DOHH2 (cell line): ENCODE results near the gene NRGN.

Experiments
- H3F3A ChIP-seq: fragments of 200-600 bp; sonication (generic), shearing (Covaris generic); 2 replicates; pipeline ENCODE4 v1.6.0; 2016; ENCODE audit warnings: antibody characterized with exemption, mild to moderate bottlenecking; ENCODE audit not compliant: control insufficient read depth, insufficient read depth
- H3K27ac ChIP-seq: fragments of 200-600 bp; sonication (generic); 2 replicates; pipeline ENCODE4 v1.5.1; 2014; ENCODE audit warnings: low read depth, mild to moderate bottlenecking, low read length, moderate library complexity
- H3K27me3 ChIP-seq: fragments of 200-600 bp; sonication (generic); 2 replicates; pipeline ENCODE4 v1.6.1; 2014; ENCODE audit warnings: mild to moderate bottlenecking, low read length, mixed read lengths; ENCODE audit not compliant: control insufficient read depth
- H3K36me3 ChIP-seq: fragments of 200-600 bp; sonication (generic); 2 replicates; pipeline ENCODE4 v1.6.1; 2014; ENCODE audit warnings: mild to moderate bottlenecking, low read length, moderate library complexity, mixed read lengths; ENCODE audit not compliant: control insufficient read depth
- H3K4me1 ChIP-seq: fragments of 200-600 bp; sonication (generic); 2 replicates; pipeline ENCODE4 v1.6.1; 2014; ENCODE audit warnings: mild to moderate bottlenecking, low read length, mixed read lengths; ENCODE audit not compliant: control insufficient read depth
- H3K4me2 ChIP-seq: fragments of 200-600 bp; sonication (generic); 2 replicates; pipeline ENCODE4 v1.6.0; 2014; ENCODE audit warnings: mild to moderate bottlenecking, low read length, moderate library complexity
- H3K4me3 ChIP-seq: fragments of 200-600 bp; sonication (generic); 2 replicates; pipeline ENCODE4 v1.5.1; 2014; ENCODE audit warnings: mild to moderate bottlenecking, low read length, mixed read lengths
- H3K79me2 ChIP-seq: fragments of 200-600 bp; sonication (generic); 2 replicates; pipeline ENCODE4 v1.6.1; 2014; ENCODE audit warnings: mild to moderate bottlenecking, low read length, mixed read lengths; ENCODE audit not compliant: control insufficient read depth
- H3K9me2 ChIP-seq: fragments of 200-600 bp; sonication (generic); replicated peaks from 2 replicates; pipeline ENCODE4 v1.6.1; 2014; ENCODE audit warnings: mild to moderate bottlenecking, low read length, mixed read lengths; ENCODE audit not compliant: control insufficient read depth
- H3K9me3 ChIP-seq: fragments of 200-600 bp; sonication (generic); 2 replicates; pipeline ENCODE4 v1.6.1; 2014; ENCODE audit warnings: antibody characterized with exemption, low read length, mixed read lengths; ENCODE audit not compliant: control insufficient read depth, insufficient read depth
- H4K20me1 ChIP-seq: fragments of 200-600 bp; sonication (generic); 2 replicates; pipeline ENCODE4 v1.6.0; 2014; ENCODE audit warnings: low read depth, mild to moderate bottlenecking, antibody characterized with exemption, low read length, moderate library complexity; ENCODE audit not compliant: control insufficient read depth, insufficient read depth
- CTCF ChIP-seq: fragments of 200-600 bp; sonication (generic); IDR thresholded peaks from one replicate; pipeline ENCODE4 v1.5.1; 2014; ENCODE audit warnings: antibody characterized with exemption, mild to moderate bottlenecking, low read depth, low read length; ENCODE audit not compliant: poor library complexity, severe bottlenecking
- EZH2phosphoT487 ChIP-seq: fragments of 200-600 bp; sonication (generic); IDR thresholded peaks from 2 replicates; pipeline ENCODE4 v1.6.1; 2017; ENCODE audit warnings: borderline replicate concordance, mild to moderate bottlenecking, antibody characterized with exemption, low read length, moderate library complexity, mixed read lengths

NRGN gene

GRCh38 chr11:124740277-124740882 lies 638 bp downstream of the NRGN start:
- Histone ChIP-seq H4K20me1 (no peaks in the 10 kb centered on the region), H3K9me3 (no peaks in the 10 kb centered on the region), H3K36me3 (no peaks in the 10 kb centered on the region), H3K9me2 (no peaks in the 10 kb centered on the region), H3K4me3 (peak overlapping the region; percentile 94), H3K27me3 (peaks cover 18% of the 10 kb centered on the region), H3K79me2 (peaks cover 18% of the 10 kb centered on the region), H3F3A (0 out of 2 replicates have a peak, but pooled peaks cover 3% of the 10 kb centered on the region), H3K27ac (no peak overlapping the region), H3K4me1 (peaks cover 42% of the 10 kb centered on the region), H3K4me2 (peak overlapping the region; percentile 98)
- TF ChIP-seq CTCF (peak; percentile 75), EZH2phosphoT487 (no peak)

GRCh38 chr11:124742555-124742954 lies 2.8 kb downstream of the NRGN start:
- H3K4me2 ChIP-seq, result peak overlapping the region; percentile 98
- peaks cover 18% of the 10 kb centered on the region for H3K79me2 ChIP-seq
- H3K27me3 ChIP-seq, result peaks cover 15% of the 10 kb centered on the region
- H3K9me2 ChIP-seq, result no peaks in the 10 kb centered on the region
- no peaks in the 10 kb centered on the region for H3K36me3 ChIP-seq
- peaks cover 49% of the 10 kb centered on the region for H3K4me1 ChIP-seq
- no peak overlapping the region for H3K27ac ChIP-seq
- H3F3A ChIP-seq, result 0 out of 2 replicates have a peak, but pooled peaks cover 3% of the 10 kb centered on the region
- peak overlapping the region; percentile 94 for H3K4me3 ChIP-seq
- no peaks in the 10 kb centered on the region for H3K9me3 ChIP-seq
- H4K20me1 ChIP-seq, result no peaks in the 10 kb centered on the region
- TF ChIP-seq EZH2phosphoT487 (no peak), CTCF (no peak)

- Histone ChIP-seq H3K27me3 (peaks cover 13% of the 10 kb centered on the region), H3K4me2 (peak overlapping the region; percentile 98; the same call in 1 of the 2 replicates), H3K27ac (no peak overlapping the region), H3K79me2 (peaks cover 18% of the 10 kb centered on the region), H3K4me1 (peaks cover 49% of the 10 kb centered on the region), H3F3A (0 out of 2 replicates have a peak, but pooled peaks cover 3% of the 10 kb centered on the region), H4K20me1 (no peaks in the 10 kb centered on the region), H3K4me3 (no peak overlapping the region), H3K9me2 (no peaks in the 10 kb centered on the region), H3K9me3 (no peaks in the 10 kb centered on the region), H3K36me3 (no peaks in the 10 kb centered on the region)
- no peak for TF ChIP-seq EZH2phosphoT487
- no peak for TF ChIP-seq CTCF
Observed at GRCh38 chr11:124743050-124743449, 3.3 kb downstream of the NRGN start.
